ENCODE results near the gene VIPR2. TPM values are rescaled to one million over a fixed set of nuclear protein-coding genes. Genes with fewer than 3 reads are reported as not detected.
"Not testable (repeated sequence)": the region's sequence is repeated elsewhere in the genome, so short reads cannot be mapped to it uniquely, and the experiment has no call there.

Gene VIPR2
- total RNA-seq, 4 donors from 2014 or later = 9.3 to 16.6 (median 12.1) TPM

GRCh38 chr7:158985583-158985982 lies 159.1 kb downstream of the VIPR2 start:
- peaks cover 0 to 21% (median 0%) of the 10 kb centered on the region in 4 donors for H3K27me3 ChIP-seq
- H3K36me3 ChIP-seq = no peaks in the 10 kb centered on the region
- TF ChIP-seq POLR2A (IDR thresholded peaks at IDR 0.05; ENCODE audit: low read depth) = no peak
- no peak for TF ChIP-seq EP300 (IDR thresholded peaks at IDR 0.05)
- no peak for TF ChIP-seq POLR2AphosphoS5 (IDR thresholded peaks at IDR 0.05)
- TF ChIP-seq CTCF (IDR thresholded peaks at IDR 0.05) = no peak
- intact Hi-C loops (cut with DNase I) = no loop called here
- H3K9me3 ChIP-seq = peaks cover 5 to 39% (median 28%) of the 10 kb centered on the region in 4 donors
- H3K4me1 ChIP-seq = no peaks in the 10 kb centered on the region
- H3K27ac ChIP-seq (replicated peaks in 1 of 4) = no peak overlapping the region
- 56% methylated on average over 4 of the region's 4 CpGs for WGBS
- no peak for DNase-seq (ENCODE audit: extremely low spot score)
- no peak overlapping the region for H3K4me3 ChIP-seq

GRCh38 chr7:158984007-158984406 lies 160.7 kb downstream of the VIPR2 start:
- peaks cover 5 to 41% (median 28%) of the 10 kb centered on the region in 4 donors for H3K9me3 ChIP-seq
- H3K27me3 ChIP-seq; H3K36me3 ChIP-seq; DNase-seq (ENCODE audit: extremely low spot score); H3K4me1 ChIP-seq; intact Hi-C loops (cut with DNase I); H3K4me3 ChIP-seq; H3K27ac ChIP-seq (replicated peaks in 1 of 4): not testable (repeated sequence)
- WGBS = 100% methylated on average over 1 of the region's 2 CpGs

GRCh38 chr7:158982080-158982479 lies 162.6 kb downstream of the VIPR2 start:
- H3K4me3 ChIP-seq; DNase-seq (ENCODE audit: extremely low spot score); H3K27me3 ChIP-seq; H3K27ac ChIP-seq (replicated peaks in 1 of 4); intact Hi-C loops (cut with DNase I); H3K36me3 ChIP-seq: not testable (repeated sequence)
- Histone ChIP-seq H3K4me1 (peaks cover 0 to 11% (median 3%) of the 10 kb centered on the region in 4 donors), H3K9me3 (peaks cover 5 to 41% (median 28%) of the 10 kb centered on the region in 4 donors)
- 78% methylated on average over 8 of the region's 15 CpGs for WGBS

GRCh38 chr7:158979635-158980351 lies 164.9 kb downstream of the VIPR2 start:
- 72% methylated on average over 16 of the region's 22 CpGs for WGBS
- no peak for DNase-seq (ENCODE audit: extremely low spot score)
- peak overlapping the region in 2 of 4 donors; percentile 34 to 48 for H3K27ac ChIP-seq (replicated peaks in 1 of 4)

GRCh38 chr7:158979023-158979529 lies 165.6 kb downstream of the VIPR2 start:
- Histone ChIP-seq H3K4me1 (peaks cover 8 to 24% (median 15%) of the 10 kb centered on the region in 4 donors), H3K27ac (replicated peaks in 1 of 4) (peak overlapping the region in 2 of 4 donors; percentile 34 to 48), H3K9me3 (peaks cover 5 to 35% (median 26%) of the 10 kb centered on the region in 4 donors), H3K4me3 (no peak overlapping the region), H3K27me3 (no peaks in the 10 kb centered on the region), H3K36me3 (no peaks in the 10 kb centered on the region)
- no peak for DNase-seq (ENCODE audit: extremely low spot score)
- intact Hi-C loops (cut with DNase I) = loop anchor here (10.0 kb wide), 1 partner anchor 144 kb away; no protein-coding TSS in a partner anchor
- TF ChIP-seq POLR2AphosphoS5 (IDR thresholded peaks at IDR 0.05) = no peak
- 75% methylated on average over 18 of the region's 18 CpGs for WGBS

More at GRCh38 chr7:158979635-158980351, 164.9 kb downstream of the VIPR2 start:
- Histone ChIP-seq H3K27me3 (no peaks in the 10 kb centered on the region), H3K36me3 (no peaks in the 10 kb centered on the region), H3K4me1 (peaks cover 8 to 24% (median 15%) of the 10 kb centered on the region in 4 donors), H3K9me3 (peaks cover 5 to 41% (median 28%) of the 10 kb centered on the region in 4 donors), H3K4me3 (no peak overlapping the region)
- intact Hi-C loops (cut with DNase I) = loop anchor here (10.0 kb wide), 1 partner anchor 145 kb away; no protein-coding TSS in a partner anchor
- TF ChIP-seq CTCF (IDR thresholded peaks at IDR 0.05) (no peak), EP300 (IDR thresholded peaks at IDR 0.05) (no peak), POLR2AphosphoS5 (IDR thresholded peaks at IDR 0.05) (no peak), POLR2A (IDR thresholded peaks at IDR 0.05; ENCODE audit: low read depth) (no peak)
